ENCODE results near the gene KRTAP10-4.

DNA sequence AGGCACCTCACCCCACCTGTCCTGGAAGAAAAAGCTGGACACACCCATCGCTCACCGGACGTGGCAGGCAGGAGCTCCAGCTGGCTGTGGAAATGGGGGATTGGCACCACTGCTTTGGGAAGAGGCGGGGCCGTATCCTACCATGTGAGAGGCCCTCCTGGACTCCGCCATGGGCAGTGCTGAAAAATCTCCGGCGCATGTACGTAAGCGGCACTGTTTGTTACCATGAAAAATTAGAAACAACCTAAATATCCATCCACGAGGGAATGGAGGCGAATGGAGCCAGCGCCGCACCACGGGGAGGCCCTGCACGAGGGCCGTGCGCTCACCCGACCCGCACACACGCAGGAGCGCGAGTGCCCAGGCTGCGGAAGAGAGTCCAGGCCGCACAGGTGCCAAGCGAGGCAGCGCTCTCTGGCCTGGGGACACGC lies 41.4 kb downstream of the KRTAP10-4 start:
- TF ChIP-seq, protein P1, sequence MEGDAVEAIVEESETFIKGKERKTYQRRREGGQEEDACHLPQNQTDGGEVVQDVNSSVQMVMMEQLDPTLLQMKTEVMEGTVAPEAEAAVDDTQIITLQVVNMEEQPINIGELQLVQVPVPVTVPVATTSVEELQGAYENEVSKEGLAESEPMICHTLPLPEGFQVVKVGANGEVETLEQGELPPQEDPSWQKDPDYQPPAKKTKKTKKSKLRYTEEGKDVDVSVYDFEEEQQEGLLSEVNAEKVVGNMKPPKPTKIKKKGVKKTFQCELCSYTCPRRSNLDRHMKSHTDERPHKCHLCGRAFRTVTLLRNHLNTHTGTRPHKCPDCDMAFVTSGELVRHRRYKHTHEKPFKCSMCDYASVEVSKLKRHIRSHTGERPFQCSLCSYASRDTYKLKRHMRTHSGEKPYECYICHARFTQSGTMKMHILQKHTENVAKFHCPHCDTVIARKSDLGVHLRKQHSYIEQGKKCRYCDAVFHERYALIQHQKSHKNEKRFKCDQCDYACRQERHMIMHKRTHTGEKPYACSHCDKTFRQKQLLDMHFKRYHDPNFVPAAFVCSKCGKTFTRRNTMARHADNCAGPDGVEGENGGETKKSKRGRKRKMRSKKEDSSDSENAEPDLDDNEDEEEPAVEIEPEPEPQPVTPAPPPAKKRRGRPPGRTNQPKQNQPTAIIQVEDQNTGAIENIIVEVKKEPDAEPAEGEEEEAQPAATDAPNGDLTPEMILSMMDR (conservative IDR thresholded peaks at IDR 0.05; ENCODE audit: low read depth, low read length), result no peak
- no peak for TF ChIP-seq POLR2A (IDR thresholded peaks at IDR 0.05; ENCODE audit: low read depth, low read length)
- no peak for TF ChIP-seq RCOR1 (IDR thresholded peaks at IDR 0.05; ENCODE audit: insufficient replicate concordance, low read length)
- TF ChIP-seq, protein P2, sequence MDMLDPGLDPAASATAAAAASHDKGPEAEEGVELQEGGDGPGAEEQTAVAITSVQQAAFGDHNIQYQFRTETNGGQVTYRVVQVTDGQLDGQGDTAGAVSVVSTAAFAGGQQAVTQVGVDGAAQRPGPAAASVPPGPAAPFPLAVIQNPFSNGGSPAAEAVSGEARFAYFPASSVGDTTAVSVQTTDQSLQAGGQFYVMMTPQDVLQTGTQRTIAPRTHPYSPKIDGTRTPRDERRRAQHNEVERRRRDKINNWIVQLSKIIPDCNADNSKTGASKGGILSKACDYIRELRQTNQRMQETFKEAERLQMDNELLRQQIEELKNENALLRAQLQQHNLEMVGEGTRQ (IDR thresholded peaks at IDR 0.05; ENCODE audit: low read depth, low read length), result no peak

All from IMR-90 (cell line).